Skin epidermis (tissue), 12 donors: ENCODE results near the gene NCAPG2.

Experiments
- H3K27ac ChIP-seq, 21 experiments: fragments of 200-600 bp; sonication (generic) in 11 of 21; one replicate each; pipeline ENCODE4 v1.5.0; 2020; ENCODE audit warnings: mild to moderate bottlenecking in 3 of 21, inconsistent platforms in 2 of 21, moderate library complexity in 2 of 21
- H3K4me3 ChIP-seq, 7 experiments: fragments of 200-600 bp; sonication (generic) in 2 of 7; one replicate each; pipeline ENCODE4 v1.5.0; 2020; ENCODE audit warnings: inconsistent platforms in 2 of 7, mild to moderate bottlenecking in 2 of 7, moderate library complexity in 1 of 7

Gene NCAPG2, protein sequence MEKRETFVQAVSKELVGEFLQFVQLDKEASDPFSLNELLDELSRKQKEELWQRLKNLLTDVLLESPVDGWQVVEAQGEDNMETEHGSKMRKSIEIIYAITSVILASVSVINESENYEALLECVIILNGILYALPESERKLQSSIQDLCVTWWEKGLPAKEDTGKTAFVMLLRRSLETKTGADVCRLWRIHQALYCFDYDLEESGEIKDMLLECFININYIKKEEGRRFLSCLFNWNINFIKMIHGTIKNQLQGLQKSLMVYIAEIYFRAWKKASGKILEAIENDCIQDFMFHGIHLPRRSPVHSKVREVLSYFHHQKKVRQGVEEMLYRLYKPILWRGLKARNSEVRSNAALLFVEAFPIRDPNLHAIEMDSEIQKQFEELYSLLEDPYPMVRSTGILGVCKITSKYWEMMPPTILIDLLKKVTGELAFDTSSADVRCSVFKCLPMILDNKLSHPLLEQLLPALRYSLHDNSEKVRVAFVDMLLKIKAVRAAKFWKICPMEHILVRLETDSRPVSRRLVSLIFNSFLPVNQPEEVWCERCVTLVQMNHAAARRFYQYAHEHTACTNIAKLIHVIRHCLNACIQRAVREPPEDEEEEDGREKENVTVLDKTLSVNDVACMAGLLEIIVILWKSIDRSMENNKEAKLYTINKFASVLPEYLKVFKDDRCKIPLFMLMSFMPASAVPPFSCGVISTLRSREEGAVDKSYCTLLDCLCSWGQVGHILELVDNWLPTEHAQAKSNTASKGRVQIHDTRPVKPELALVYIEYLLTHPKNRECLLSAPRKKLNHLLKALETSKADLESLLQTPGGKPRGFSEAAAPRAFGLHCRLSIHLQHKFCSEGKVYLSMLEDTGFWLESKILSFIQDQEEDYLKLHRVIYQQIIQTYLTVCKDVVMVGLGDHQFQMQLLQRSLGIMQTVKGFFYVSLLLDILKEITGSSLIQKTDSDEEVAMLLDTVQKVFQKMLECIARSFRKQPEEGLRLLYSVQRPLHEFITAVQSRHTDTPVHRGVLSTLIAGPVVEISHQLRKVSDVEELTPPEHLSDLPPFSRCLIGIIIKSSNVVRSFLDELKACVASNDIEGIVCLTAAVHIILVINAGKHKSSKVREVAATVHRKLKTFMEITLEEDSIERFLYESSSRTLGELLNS

DNA sequence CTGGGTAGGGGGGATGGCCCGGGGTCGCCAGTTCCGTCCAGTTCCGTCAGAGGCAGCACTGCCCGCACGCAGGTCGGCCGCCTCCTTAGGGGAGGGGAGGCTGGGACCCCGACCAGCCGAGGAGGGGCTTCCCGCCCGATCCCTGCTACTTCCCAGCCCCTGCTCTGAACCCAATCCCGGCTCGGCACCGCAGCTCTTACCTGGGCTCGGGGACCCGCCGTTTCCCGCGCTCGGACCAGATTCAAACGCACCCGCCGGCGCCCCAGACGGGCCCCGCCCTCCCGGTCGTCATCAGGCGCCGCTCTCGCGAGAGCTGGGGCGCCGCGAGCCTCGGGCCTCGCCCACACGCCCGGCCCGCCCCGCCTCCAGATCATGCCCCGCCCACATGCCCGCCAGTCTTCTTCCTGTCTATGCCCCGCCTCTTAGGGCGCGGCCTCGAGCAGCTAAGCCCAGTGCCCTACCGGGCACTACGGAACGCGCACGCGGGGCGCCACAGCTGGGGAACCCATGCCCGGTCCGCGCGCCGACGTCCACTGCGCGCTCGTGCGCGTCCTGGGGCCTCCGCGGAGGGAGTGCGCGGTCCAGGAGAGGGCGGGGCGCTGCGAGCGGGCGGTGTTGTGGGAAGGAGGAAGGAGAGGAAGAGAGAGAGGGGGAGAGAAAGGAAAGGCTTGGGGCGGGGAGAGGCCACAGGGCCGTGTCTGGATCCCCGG, at the start of gene NCAPG2:
NCAPG2 (minus strand) TSS at position 281 of the 710 bp plus-strand sequence. CDS start 2,905 bp downstream, outside the sequence.
- Histone ChIP-seq H3K27ac (peak within 1 kb of the TSS; percentile 68 to 97 (median 89)), H3K4me3 (peak within 1 kb of the TSS; percentile 70 to 96 (median 91))

- no peak overlapping the region for H3K4me3 ChIP-seq
- no peak overlapping the region for H3K27ac ChIP-seq
These were observed 49.3 kb upstream of the NCAPG2 start for GRCh38 chr7:158753900-158754299.

- H3K27ac ChIP-seq, result no peak overlapping the region
These were observed 47.1 kb upstream of the NCAPG2 start for GRCh38 chr7:158751751-158752150.

GRCh38 chr7:158751199-158751598, 46.6 kb upstream of the NCAPG2 start:
- no peak overlapping the region for H3K27ac ChIP-seq
- no peak overlapping the region for H3K4me3 ChIP-seq

More at GRCh38 chr7:158751751-158752150, 47.1 kb upstream of the NCAPG2 start:
- H3K4me3 ChIP-seq, result no peak overlapping the region

- H3K4me3 ChIP-seq, result no peak overlapping the region
- no peak overlapping the region for H3K27ac ChIP-seq
These were observed 46.1 kb upstream of the NCAPG2 start for GRCh38 chr7:158750702-158751101.

DNA sequence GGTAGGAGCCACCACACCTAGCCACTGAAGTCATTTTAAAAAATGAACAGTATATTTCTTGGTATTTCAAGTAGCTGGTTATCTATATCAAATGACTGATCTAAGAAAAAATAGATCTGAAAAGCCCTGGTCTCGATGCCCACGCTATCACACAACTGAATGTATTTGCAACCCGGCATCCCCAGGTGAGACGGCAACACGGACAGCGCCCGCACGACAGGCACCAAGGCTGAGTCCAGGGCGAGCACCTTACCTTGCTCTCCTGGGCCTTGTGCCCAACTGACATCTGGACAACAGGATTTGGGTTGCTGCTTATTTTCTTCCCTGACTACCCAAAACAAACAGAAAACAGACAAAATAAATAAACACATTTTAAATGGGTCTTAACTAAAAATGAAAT, 44.8 kb upstream of the NCAPG2 start:
- Histone ChIP-seq H3K4me3 (no peak overlapping the region), H3K27ac (no peak overlapping the region)

DNA sequence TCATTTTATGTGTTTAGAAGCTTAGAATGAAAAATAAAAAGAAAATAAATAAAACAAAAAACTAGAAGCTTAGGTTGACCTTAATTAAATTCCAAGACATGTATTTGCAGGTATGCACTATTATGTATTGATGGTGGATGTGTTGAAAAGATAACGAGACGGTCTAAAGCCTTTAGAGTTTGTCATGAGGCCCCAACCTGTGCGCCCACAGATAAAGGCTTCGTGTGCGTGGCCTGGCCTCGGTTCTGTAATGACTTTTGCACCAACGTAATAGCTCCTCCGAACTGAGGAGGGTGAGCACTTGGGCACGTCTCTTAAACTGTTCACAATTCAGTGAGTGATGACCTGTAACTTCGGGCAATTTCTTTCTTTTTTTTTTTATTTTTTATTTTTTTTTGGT, 43.7 kb upstream of the NCAPG2 start:
- H3K4me3 ChIP-seq, result no peak overlapping the region
- H3K27ac ChIP-seq, result no peak overlapping the region

DNA sequence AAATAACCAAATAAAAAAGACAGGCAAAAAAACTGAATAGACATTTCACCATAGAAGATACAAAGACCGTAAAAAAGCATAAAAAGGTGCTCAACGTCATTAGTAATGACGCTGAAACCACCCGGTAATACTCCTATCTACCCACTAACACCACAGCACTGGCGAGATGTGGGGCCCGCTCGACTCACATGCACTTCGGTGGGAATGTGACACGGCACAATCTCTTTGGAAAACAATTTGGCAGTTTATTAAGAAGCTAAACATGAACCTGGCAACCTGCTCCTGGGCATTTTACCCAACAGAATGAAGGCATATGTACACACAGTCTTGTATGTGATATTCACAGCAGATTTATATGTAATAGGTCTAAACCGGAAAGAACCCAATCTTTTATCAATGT, 42.8 kb upstream of the NCAPG2 start:
- H3K4me3 ChIP-seq, result no peak overlapping the region
- no peak overlapping the region for H3K27ac ChIP-seq

DNA sequence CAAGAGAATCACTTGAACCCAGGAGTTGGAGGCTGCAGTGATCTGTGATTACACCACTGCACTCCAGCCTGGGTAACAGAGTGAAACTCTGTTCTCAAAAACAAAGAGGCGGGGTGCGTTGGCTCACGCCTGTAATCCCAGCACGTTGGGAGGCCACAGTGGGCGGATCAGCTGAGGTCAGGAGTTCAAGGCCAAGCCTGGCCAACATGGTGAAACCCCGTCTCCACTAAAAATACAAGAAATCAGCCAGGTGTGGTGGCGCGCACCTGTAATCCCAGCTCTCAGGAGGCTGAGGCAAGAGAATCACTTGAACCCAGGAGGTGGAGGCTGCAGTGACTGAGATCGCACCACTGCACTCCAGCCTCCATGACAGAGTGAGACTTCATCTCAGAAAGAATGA, 42.4 kb upstream of the NCAPG2 start:
- Histone ChIP-seq H3K4me3 (no peak overlapping the region), H3K27ac (no peak overlapping the region)

DNA sequence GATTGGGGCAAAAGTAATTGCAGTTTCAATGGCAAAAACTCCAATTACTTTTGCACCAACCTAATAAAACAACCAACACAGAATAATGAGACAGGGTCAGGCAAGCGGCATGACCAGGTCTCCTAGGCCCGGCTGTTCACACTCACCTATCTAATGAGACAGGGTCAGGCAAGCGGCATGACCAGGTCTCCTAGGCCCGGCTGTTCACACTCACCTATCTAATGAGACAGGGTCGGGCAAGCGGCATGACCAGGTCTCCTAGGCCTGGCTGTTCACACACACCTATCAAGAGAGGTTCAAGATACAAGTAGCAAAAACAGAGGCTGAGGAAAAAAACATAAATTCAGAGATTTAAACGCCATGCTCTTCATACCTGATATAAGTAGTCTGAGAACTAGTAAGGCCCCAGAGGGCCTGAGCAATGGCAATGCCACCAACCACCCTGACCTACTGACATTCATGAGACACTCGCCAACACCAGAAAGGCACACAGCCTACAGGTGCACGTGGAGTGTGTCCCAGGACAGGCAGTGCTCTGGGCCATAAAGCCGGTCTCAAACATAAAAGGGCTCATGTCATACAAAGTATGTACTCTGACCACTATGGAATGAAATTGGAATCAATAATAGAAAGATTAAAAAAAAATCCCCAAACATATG, 40.6 kb upstream of the NCAPG2 start:
- Histone ChIP-seq H3K4me3 (no peak overlapping the region), H3K27ac (no peak overlapping the region)

GRCh38 chr7:158744070-158744469, 39.5 kb upstream of the NCAPG2 start:
- Histone ChIP-seq H3K4me3 (no peak overlapping the region), H3K27ac (no peak overlapping the region)

DNA sequence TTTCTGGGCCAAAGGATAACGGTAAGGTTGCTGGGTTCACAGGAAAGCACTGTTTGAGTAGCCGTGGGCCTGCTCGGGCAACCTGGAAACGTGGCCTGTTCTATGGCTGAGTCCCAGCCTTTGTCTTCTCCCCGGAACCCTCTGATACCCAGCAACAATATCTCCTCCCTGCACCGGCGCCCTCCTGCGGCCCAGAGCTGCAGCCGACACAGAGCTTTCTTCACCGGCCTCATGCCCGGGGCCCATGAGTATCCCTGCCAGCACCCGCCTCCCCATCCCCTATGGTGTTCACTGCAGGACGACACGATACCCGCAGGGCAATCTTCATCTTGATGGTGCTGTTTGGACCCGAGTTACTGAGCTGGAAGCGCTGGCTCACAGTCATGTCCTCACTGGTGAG, 38.6 kb upstream of the NCAPG2 start:
- Histone ChIP-seq H3K4me3 (no peak overlapping the region), H3K27ac (no peak overlapping the region)

GRCh38 chr7:158742065-158742821, 37.6 kb upstream of the NCAPG2 start:
- H3K4me3 ChIP-seq, result no peak overlapping the region
- H3K27ac ChIP-seq, result no peak overlapping the region

GRCh38 chr7:158741294-158741666, 36.7 kb upstream of the NCAPG2 start:
- Histone ChIP-seq H3K27ac (peak overlapping the region in 2 of 21 experiments; percentile 39 to 41), H3K4me3 (no peak overlapping the region)

GRCh38 chr7:158740657-158741293, 36.2 kb upstream of the NCAPG2 start:
- H3K4me3 ChIP-seq, result no peak overlapping the region
- H3K27ac ChIP-seq, result peak overlapping the region in 3 of 21 experiments; percentile 10 to 41 (median 39)

DNA sequence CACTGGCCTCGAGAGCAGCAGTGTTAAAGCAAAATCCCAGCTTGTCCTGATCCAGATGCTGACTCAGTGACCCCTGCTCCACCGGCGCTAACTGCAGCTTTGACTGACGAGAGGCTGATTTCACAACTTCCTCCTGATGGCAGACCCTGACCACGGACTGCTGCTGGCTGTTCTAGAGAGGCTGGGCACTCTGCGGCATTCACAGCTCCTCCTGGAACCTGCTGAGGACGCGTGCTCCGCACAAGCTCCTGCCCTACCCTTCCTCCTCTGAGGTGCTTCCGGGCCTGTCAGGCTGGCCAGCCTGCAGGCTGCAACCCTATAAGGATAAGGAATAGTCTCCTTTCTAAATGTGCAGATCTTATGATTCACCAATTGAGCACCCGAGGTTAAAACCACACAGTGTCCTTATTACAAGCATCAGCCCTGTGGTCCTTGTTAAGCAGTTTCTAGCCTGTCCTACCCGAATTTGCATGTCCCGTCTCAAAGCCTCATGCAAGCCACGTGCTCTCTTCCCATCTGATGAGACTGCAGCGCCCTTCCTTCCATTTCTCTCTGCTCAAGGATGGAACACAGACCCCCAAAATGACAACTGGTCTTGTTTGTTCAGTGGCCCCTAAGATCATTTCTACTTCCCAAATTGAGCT, 35.5 kb upstream of the NCAPG2 start:
- H3K4me3 ChIP-seq, result no peak overlapping the region
- peak overlapping the region in 4 of 21 experiments; percentile 3 to 41 (median 8) for H3K27ac ChIP-seq

DNA sequence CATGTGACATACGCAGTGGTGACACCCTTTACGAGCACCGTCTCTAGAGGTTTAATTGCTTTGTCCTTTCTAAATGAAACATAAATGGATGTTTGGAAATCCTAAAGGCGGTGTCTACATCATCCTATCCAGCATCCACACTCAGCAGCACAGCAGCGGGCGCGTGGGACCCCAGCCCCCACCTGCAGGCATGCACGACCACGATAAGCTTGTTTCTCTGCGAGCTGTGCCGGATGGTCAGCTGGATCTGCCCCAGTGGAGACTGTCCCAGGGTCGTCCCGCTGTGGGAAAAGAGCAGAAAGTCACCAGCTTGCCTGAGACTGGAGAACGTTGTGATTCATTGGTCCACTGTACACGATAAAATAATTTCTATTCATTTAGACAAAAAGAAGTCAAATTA, 34.2 kb upstream of the NCAPG2 start:
- no peak overlapping the region for H3K4me3 ChIP-seq
- no peak overlapping the region for H3K27ac ChIP-seq
